Stimulated activated CD8-positive, alpha-beta memory T cell treated with anti-CD3 and anti-CD28 coated beads, Interleukin-7, amount 100 ng/mL, for 1 hour (primary cell): ENCODE measurements around the gene C12orf43.
"Not testable (repeated sequence)": the region's sequence is repeated elsewhere in the genome, so short reads cannot be mapped to it uniquely, and the experiment has no call there.

Experiments
- DNase-seq, 2 donors: peaks; one replicate each; pipeline ENCODE4 v3.0.0-alpha.2; 2020; ENCODE audit warnings: low read depth in 2 of 2

C12orf43 gene, protein sequence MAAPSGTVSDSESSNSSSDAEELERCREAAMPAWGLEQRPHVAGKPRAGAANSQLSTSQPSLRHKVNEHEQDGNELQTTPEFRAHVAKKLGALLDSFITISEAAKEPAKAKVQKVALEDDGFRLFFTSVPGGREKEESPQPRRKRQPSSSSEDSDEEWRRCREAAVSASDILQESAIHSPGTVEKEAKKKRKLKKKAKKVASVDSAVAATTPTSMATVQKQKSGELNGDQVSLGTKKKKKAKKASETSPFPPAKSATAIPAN

DNA sequence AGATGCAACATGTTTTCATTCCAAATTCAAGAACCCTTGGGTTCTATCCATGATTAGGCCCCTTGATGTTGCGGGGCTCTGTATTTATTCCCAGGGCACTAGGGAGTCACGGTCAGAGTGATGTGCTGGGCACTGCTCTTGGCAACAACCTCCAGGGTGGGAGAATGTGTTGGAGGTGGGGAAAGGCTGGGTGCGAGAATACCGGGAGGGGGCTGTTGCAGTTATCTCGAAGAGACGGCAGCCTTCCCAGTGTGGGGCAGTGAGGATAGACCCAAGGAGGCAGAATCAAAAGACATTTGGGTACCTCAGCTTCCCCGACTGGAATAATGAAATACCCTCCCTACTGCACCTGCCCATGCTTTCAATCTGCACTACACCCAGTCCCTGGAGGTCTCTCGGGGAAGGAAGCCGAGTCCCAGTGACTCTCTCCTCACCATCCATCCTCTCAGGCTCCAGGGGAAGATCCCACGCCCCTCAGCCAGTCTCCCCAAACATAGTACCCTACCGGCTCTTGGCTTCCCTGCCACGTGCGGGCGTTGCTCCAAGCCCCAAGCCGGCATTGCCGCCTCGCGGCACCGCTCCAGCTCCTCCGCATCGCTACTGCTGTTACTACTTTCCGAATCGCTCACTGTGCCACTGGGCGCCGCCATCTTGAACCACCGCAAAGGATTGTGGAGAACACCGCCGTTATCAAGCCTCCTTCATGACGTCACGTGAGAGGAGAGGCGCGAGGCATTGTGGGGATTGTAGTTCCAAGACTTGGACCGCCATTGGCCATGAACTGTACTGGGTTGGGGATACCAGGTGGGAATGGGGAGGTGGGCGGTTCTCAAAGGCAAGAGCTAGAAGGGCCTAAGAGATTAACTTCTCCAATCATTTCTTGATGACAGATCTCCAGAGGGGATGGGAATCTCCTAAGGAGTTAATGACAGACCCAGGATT is at the start of gene C12orf43:
TSS of gene C12orf43 (minus strand) at position 663 of the 942 bp plus-strand sequence. CDS start at position 650, 13 bp downstream.
- peak; percentile 78 to 81 for DNase-seq

DNA sequence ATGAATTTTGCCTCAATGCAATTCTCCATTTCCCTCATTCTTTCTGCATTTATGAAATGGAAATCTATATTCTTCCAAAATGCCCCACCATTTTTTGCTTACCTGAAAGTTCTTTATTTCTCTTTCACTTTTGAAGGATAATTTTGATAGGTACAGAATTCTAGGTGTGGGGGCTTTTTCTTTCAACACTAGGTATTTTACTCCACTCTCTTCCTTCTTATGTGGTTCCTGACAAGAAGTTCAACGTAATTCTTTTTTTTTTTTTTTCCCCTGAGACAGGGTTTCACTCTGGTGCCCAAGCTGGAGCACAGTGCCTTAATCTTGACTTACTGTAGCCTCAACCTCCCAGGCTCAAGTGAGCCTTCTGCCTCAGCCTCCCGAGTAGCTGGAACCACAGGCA is 49.1 kb upstream of the C12orf43 start:
- no peak for DNase-seq

DNA sequence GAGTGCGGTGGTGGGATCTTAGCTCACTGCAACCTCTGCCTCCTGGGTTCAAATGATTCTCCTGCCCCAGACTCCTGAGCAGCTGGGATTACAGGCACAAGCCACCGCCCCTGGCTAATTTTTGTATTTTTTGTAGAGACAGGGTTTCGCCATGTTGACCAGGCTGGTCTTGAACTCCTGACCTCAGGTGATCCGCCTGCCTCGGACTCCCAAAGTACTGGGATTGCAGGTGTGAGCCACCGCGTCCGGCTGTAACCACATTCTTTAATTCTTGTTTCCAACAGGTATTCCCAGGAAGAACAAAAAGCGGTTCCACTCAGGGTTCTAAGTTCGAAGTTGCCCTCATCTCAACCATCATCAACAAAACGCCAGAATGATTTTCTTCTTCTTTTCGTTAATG is 48.3 kb upstream of the C12orf43 start:
- not testable (repeated sequence) for DNase-seq

DNA sequence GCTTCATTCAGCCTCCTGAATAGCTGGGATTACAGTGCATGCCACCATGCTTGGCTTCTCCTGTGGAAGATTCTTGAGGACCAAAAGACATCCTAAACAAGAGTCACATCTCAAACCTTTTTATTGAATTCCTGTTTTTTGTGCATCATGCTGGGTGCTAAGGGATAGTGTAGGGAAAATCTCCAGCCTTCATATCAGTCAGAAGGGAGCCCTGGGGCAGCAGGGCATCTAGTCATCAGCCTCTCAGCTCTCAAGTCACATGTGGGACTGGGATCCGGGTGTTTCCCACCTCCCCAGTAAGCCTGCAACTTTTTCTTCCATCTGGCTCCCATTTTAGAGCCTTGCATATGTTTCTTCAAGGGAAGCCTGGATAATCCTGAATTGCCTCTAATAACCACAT is 47.8 kb upstream of the C12orf43 start:
- DNase-seq: no peak

DNA sequence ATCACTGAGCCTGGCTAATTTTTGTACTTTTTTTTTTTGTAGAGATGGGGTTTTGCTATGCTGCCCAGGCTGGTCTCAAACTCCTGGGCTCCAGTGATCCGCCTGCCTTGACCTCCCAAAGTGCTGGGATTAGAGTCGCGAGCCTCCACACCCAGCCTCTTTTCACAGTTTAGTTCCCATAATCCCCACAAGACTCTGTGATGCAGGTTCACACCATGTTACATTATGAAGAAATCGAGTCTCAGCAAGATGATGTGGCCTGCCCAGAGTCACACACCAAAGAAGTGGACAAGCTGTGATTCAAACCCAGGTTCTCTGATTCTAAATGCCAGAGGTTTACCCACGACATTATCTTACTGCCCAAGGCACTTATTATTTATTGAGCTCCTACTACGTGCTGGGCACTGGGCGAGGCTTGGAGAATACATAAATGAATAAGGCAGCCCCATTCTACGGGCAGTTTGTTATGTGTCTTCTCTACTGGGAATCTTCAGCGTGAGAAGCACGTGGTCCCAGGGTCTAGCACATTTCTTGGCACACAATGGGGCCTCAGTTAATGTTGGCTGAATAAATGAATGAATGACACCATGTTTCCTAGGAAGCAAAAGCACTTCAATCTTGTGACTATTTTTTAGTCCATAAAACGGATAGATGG is 46.2 kb upstream of the C12orf43 start:
- no peak for DNase-seq

DNA sequence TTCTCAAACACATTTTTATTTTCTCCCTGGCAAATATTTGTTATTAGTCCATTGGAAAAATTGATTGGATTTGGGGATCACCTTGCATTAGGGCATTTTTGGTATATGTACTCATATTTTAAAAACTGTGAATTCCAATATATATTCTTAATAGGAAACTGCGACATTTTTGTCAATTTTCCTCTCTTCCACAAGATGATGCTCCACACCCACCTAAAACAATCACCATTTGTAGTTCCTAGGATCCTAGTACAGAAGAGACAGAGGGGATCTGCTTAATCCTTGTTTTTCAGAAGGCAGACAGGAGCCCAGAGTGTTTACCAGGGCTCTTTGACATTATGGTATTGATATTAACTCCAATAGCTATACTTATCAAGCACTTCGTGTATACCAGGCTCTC is 45.5 kb upstream of the C12orf43 start:
- no peak for DNase-seq

DNA sequence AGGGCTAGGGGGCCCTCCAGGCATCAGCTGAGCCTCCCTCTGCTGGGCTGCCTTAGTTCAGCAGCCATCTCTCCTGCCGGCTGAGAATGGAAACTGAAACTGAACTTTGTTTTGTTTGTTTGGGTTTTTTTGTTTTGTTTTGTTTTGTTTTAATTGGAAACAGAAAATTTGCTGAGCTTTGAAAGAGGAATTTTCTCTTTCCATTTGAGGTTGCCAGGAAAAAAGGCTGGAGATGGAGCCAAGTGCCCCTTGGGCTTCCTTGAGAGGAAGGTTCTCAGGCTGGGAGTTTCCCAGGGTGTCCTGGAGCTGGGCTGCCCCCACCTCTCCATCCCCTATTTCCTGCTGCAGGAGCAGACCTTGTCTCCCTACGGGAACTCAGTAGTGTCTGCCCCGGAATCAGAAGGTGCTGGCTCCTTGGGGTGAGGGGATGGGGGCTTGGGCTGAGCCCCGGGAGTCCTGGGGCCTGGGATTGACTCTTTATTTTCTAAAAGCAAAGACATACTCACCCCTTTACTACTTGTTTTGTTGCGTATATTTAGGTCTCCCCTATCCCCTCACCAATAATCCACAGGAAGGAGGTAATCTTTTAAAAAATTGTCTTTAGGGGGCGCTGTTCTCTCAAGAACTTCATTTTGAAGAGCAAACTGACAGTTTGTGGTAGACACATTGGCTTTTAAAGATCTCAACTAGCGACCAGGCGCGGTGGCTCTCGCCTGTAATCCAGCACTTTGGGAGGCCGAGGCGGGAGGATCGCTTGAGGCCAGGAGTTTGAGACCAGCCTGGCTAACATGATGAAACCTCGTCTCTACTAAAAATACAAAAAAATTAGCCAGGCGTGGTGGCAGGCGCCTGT is 44.1 kb upstream of the C12orf43 start:
- DNase-seq: no peak

DNA sequence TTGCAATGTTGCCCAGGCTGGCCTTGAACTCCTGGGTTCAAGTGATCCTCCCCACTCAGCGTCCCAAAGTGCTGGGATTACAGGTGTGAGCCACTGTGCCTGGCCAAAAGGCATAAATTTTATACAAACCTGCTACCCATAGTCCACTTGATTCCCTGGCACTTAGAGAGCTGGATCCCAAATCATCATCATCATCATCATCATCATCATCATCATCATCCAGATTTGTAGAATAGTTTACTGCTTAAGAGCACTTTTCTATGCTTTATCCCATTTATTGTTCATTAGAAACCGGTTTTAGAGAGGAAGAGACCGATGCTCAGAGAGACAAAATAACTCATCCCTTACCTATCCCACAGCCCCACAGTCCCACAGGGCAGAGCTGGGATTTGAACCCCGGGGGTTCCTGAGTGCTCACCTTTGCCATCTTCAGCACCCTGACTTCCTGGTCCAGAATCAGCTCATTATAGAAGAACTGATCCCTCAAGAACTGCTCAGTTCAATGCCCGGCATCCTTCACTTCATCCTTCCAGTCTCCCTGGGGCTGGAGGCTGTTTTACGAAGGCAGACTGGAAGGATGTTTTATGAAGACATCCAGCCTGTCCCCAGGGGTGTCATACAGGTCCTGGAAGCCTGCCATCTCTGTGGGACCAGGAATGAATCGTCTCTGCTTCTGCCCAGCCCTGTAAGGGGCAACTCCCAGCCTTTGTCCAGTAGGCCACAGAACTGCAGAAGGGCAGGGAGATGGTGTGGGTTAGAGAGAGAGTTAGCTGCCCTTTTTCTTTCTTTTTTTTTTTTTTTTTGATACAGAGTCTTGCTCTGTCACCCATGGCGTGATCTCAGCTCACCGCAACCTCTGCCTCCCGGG is 43.0 kb upstream of the C12orf43 start:
- no peak for DNase-seq

DNA sequence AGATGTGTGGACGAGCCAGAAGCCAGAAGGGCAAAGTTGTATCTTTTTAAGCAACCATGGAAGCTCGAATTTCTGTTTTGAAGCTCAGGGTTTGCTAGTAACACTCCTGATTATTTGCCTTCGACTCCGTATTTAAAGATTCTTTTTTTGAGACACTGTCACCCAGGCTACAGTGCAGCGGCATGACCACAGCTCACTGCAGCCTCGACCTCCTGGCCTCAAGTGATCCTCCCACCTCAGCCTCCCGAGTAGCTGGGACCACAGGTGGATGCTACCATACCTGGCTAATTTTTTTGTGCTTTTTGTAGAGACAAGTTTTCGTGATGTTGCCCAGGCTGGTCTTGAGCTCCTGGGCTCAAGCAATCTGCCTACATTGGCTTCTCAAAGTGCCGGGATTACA is 41.5 kb upstream of the C12orf43 start:
- no peak for DNase-seq

DNA sequence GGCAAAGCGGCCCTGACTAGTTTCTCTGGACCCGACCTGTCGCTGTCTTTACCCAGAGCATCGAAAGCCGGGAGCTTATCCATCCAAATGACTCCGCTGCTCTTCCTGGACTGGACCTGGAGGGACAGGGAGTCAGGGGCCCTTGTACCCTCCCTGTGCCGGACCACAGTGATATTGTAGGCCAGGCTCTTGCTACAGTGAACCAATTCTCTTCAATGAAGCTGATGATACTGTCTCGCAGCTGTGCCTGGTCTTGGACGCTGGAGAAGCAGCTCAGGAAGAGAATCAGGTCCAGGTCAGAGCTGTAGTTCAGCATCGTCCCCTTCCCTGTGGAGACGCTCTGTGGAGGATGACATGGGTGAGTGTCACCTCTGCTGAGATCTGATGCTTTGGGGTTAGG is 37.4 kb upstream of the C12orf43 start:
- no peak for DNase-seq

DNA sequence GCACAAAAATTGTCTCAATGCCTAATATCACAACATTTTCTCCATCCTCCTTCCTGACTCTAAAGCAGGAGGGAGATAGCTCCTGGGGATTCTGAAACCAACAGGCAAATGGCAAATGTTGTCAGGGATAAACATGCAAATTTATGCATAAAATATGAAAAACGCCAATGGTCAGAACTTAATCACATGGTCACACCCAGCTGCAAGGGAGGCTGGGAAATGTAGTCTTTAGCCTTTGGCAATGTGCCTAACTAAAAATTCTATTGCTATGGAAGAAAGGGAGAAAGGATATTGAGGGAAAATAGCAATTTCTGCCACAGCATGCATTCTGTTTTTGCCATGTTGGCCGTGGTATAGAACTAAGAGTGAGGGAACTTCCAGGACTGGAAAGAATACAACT is 34.4 kb upstream of the C12orf43 start:
- DNase-seq: no peak

DNA sequence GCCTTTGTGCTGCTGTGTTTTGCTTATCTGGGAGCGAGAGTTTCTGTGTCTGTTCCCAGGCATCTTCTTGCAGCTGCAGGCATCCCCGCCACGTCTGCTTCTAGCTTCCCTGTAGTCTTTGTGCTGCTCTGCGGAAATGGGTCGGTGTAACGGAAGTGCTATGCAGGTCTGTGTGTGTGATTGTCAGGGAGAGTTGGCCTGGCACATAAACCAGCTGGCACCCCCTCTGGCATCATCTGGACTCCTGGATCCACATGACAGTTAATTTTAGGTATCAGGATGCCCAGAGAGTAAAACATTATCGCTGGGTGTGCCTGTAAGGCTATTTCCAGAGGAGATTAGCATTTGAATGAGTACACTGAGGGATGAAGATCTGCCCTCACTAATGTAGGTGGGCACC is 32.2 kb upstream of the C12orf43 start:
- no peak for DNase-seq

DNA sequence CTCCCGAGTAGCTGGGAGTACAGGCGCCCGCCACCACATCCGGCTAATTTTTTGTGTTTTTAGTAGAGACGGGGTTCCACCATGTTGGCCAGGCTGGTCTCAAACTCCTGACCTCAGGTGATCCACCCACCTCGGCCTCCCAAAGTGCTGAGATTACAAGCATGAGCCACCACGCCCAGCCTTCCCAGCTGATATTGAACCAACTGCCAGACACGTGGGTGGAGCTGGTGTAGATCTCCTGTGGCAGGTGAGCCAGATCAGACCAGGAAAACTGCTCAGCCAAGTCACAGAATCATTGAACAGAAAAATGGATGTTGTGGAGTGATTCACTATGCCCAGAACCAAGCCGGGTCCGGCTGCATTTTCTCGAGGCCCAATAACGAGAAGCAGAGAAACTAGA is 31.1 kb upstream of the C12orf43 start:
- DNase-seq: not testable (repeated sequence)

DNA sequence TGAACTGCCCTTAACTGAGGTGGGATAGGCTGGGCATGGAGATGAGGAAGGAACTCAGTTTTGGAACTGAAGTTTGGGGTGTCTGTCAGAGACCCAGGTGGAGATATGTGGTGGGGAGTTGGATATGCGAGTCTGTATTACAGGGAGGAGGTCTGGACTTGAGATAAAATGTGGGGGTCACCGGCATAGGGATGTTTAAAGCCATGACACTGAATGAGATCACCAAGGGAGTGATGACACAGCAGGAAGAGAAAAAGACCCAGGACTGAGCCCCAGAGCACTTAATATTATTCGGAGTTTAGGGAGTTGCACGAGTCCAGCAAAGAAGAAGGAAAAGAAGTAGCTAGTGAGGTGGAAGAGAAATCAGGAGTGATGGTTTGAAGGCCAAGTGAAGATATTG is 26.8 kb upstream of the C12orf43 start:
- DNase-seq: no peak

DNA sequence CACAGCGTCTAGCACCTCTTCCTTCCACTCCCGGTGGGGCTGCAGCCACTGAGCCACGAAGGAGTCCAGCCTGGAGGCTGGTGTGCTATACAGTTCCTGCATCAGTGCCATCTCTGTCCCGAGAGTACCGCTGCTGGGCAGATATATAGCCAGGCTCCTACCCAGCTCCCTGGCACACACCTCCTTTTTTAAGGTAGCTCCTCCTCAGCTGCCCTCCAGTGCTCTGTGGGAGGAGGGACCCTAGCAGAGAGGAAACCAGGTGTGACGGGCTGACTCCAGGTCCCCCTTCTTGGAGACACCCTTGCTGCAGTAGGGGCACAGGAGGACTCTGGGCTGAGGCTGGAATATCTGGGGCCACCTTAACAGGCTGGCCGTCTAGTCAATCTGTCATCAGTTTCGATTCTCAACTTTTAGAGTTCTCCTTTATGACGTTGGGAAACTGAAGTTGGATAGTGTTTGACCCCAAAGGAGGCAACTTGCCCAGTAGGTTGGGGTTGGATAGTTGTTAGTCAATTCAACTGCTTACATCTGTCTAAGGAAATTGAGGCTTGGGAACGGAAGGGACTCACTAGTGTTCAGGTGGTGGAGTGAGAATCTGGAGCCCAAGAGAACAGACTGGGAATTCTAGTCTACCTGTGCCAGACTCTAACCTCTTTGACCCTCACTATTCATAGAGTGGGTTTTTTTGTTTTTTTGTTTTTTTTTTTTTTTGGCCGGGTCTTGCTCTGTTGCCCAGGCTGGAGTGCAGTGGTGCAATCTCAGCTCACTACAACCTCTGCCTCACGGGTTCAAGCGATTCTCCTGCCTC is 22.8 kb upstream of the C12orf43 start, which contains the start of gene OASL:
TSS of gene OASL (minus strand) at position 386 of the 808 bp plus-strand sequence. CDS start at position 111, 275 bp downstream.
- DNase-seq: peak in 1 of 2 donors; percentile 61

DNA sequence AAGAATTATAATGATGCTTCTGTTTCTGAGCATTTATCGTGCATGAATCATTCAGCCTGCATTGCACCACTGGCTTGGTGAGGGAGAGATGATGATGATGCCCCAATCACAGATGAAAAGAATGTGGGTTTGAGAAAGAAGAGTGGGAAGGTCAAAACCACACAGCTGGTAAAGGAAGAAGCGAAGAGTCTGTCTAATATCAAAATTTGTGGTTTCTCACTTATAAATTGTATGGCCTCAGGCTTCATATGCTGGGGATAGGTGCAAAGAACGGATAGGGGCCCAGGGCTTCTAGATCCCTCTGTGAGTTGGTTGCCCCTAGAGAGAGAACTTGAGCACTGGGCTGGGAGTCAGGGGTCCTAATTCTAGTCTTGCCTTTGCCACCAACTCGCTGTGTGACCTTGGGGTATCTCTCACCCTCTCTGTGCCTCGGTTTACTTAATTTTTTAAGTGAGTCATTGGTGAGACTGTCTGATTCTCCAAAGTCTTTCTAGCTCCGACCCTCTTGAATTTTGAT is 20.6 kb upstream of the C12orf43 start:
- DNase-seq: no peak

DNA sequence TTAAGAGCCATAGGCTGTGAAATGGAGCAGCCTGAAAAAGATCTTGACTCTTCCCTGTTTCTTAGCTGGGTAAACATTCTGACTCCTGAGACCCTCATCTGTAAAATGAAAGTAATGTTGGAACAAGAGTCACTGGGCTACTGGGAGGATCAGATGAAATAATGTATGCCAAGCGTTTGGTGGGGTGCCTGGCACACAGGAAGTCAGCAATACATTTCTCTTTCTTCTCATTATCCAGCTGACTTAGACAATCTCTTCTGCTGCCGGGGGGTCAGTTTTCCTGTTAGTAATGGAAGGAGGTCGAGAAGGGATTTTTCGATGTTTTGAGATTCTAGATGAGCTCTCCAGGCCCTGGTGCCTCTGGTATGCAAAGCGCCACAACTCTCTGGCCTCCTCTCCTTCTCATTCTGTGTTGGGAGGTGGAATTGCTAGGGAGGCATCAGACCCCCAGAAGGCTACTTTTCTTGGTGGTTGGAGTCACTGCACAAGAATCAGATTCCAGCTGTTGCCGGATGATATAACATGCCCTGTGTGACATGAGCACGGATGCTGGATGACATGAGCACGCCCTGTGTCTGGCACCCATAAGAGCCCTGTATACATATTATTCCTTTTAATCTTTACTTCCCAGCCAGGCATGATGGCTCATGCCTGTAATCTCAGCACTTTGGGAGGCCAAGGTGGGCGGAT is 18.5 kb upstream of the C12orf43 start:
- no peak for DNase-seq

DNA sequence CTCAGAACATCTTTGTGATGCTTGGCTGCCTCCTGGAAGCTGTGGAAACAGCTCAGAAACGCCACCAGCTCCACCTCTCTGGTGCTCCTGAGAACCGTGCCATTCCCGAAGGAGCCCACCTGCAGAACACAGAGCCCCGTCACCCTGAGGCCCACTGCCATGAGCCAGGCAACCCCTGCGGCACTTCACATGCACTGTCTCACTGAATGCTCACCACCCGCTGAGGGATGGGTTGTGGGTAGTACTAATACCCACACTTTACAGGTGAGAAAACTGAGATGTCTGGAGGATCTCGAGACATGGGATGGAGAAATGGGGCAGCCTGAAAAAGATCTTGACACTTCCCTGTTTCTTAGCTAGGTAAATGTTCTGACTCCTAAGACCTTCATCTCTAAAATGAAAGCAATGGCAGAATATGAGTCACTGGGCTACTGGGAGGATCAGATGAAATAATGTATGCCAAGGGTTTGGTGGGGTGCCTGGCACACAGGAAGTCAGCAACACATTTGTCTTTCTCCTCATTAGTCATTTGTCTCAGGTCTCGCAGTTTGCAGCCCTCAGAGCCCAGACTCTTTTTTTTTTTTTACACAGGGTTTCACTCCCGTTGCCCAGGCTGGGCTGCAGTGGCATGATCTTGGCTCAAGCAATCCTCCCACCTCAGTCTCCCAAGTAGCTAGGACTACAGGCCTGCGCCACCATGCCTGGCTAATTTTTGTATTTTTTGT is 17.5 kb upstream of the C12orf43 start:
- DNase-seq: peak in 1 of 2 donors; percentile 32
